GOT3 (cell line): ENCODE data around the gene EXD3.
"Not testable (repeated sequence)": the region's sequence is repeated elsewhere in the genome, so short reads cannot be mapped to it uniquely, and the experiment has no call there.

Experiments used
- DNase-seq: peaks from one replicate; lab custom pipeline; 2025; ENCODE audit warnings: mixed read lengths; lab: John Stamatoyannopoulos, UW

EXD3 gene, protein sequence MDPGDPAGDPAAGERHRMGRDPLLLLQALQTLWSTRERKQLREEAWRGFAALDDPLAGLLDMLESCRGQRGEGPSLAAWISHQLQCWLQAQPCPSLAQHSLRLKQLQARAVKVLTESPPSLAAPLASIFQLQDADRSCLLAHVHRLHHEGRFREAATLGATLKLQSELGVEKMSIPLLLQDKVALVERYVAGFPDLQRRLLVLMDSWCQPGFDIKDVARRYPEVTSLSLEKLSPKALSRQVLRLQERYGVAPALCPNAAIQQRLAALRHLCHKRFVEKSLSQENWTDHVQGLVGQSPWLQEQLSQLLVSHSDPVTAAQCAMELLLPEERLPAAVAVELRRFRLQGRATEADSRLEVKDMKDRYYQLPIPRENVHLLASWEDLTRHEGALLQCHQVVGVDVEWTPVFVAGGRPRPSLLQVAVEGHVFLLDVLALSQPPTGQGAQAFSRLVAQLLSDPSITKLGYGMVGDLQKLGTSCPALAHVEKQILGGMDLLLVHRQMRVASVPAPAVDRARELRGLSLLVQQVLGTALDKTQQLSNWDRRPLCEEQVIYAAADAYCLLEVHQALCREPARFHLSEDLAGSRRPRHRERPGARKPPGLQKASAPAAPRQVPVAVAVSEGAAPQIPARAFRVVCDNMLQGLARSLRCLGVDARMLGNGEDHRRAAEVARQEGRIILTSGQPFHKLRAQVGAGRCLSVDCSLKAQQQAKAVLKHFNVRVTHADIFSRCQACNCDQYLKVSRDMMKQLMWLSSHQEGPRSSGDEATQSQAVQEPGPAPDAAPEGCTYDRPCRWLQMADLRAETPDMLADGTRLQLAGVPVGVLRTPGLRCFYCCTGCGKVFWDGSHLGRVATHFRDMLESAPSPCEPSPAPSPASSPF

DNA sequence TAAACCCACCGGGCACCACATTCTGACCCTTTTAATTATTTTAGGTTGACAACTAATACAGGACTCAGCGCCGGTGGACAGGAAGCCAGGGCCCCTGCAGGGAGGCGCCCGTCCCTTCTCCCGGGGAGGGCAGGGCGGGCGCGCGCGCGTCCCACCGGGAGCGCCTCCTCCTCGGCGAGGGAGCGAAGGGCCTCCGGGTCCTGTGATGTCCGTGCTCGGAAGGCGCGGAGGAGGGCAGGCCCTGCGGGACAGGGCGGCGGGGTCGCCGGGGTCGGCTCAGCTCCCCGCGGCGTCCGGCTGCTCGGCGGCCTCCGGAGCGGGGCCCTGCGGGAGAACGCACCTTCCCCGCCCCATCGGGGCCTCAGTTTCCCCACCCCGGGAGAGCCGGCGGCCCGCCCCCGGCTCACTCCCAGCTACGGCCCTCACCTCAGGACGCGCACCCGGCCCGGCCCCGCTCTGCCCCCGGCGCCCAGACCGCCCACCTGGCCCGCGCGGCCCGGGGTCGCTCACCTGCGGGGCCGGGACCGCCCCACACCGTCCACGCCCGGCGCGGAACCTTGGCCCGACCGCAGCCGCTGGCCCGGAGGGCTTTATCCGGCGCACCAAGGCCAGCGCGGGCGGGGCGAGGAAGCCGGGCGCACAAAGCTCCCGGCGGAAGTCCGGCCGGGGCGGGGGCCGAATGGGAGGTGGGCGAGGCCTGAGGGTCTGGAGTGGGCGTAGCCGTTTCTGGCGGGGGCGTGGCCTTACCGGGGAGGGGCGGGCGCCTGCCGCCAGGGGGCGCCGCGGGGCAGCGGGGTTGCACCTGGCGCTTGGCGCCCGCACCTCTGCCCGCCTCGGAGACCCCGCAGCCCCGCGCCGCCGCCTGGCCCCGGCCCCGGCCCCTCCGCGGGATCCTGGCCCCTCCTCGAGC lies at the start of gene EXD3, which contains the start of gene NOXA1:
Gene EXD3 (minus strand): TSS at position 559 of the 910 bp plus-strand sequence. CDS start 27,805 bp downstream, outside the sequence.
Gene NOXA1 (plus strand): TSS at position 790 of the 910 bp plus-strand sequence. CDS start 137 bp downstream, outside the sequence.
- DNase-seq = no peak

DNA sequence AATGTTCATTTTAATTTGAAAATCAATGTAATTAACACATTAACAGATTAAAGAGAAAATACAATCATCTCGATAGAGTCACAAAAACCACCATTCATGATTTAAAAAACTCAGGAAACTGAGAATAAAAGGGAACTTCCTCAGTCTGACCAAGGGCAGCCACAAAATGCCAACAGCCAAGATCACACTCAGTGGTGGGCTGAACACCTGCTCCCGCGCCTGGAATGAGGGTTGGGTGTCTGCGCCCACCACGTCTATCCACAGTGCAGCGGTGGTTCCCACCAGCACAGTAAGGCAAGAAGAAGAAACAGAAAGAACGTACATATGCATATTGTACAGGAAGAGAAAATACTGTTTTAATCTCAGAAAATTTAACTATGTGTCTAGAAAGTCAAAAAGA lies 47.8 kb upstream of the EXD3 start:
- DNase-seq = no peak

DNA sequence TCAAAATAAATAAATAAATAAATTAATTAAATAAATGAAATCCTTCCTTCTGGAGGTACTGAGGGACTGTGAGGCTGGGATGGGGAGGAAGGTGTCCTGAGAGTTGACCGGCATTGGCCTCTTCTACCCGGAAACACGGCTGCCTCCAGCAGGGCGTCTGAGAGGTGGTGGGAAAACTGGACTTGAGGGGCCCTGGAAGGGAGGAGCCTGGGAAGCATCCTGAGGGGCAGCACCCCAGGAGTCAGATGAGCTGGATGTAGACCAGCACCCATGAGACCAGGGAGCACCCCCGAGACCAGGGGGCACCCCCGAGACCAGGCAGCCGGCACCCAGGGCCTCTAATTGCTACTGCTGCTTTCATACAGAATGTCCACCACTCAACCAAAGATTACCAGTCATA lies 44.9 kb upstream of the EXD3 start:
- DNase-seq = no peak

DNA sequence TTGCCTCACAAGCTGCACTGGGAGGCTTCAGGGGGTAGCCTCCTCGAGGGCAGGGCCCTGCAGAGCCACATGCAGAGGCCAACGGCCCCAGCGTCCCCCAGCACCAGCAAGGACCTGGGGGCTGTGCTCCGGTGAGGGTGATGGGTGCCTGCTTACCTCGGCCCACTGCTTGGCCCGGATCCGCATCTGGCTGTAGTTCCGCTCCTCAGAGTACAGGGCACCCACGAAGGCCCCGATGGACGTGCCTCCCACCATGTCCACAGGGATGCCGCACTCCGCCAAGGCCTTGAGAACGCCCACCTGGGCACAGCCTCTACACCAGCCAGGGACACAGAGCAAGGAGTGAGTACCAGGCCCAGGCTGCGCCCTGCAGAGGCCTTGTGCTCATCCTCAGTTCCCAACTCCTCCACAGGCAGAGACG lies 44.2 kb upstream of the EXD3 start:
- no peak for DNase-seq

DNA sequence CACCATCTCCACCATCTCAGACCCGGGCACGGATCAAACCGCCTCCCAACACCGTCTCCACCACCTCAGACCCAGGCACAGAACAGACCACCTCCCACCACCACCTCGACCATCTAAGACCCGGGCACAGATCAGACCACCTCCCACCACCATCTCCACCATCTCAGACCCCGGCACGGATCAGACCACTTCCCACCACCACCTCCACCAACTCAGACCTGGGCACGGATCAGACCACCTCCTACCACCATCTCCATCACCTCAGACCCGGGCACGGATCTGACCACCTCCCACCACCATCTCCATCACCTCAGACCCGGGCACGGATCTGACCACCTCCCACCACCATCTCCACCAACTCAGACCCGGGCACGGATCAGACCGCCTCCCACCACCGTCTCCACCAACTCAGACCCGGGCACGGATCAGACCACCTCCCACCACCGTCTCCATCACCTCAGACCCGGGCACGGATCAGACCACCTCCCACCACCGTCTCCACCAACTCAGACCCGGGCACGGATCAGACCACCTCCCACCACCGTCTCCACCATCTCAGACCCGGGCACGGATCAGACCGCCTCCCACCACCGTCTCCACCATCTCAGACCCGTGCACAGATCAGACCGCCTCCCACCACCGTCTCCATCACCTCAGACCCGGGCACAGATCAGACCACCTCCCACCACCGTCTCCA lies 43.6 kb upstream of the EXD3 start:
- not testable (repeated sequence) for DNase-seq

DNA sequence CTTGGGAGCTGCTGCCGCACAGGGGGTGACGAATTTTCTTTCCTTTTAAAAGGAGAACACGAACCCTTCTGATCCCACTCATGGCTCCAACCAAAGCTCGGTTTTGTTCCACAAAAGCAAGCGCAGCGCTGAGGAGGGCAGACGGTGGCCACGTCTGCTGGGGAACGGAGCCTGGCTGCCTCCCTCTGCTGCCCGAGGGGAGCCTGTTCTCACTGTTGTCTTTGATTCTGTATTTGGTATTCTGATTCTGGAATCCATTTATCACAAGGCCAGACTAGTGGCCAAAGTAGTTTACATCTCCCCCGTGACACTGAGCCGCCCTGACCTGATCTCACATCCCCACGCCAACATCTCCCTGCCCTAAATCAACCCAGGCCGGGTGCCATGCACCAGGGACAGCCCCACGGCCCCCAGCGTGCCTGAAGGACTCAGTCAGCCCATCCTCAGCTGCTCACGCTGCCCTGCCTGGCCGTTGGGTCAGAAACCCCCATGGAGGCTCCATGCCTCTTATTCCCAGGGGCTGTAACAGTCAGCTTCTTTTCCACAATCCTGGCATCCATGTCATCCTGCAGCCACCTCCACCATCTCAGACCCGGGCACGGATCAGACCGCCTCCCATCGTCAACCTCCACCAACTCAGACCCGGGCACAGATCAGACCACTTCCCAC lies 42.9 kb upstream of the EXD3 start:
- no peak for DNase-seq

DNA sequence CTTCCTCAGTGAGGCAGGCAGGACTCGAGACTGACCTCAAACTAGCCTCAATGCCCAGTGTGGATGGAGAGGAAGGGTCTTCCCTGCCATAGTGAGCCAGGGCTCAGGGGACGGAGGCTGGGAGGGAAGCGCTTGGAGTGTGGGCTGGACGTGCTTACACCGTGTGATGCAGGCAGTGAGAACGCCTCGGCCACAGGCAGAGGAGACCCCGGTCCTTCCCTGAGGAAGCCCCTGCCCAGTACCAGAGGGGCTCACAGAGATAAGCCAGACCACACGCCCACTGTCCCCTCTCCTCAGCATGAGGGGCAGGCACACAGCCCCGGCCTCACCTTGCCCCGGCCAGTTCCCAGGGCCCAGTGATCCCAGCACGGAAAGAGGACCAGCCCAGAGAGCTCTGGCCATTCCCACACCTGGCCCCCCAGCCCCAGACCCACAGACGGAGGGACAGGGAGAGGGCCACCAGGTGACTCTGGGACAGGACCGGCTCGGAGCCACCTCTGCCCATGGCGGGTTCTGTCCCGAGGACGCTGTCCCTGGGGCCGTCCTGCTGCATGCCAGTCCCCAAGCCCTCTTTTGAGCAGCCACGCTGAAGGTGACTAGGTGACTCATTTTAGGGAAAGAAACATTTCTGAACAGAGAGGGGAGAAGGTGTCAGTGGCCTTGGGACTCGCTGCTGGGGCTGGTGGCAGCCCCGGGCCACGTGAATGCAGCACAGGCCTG lies 42.2 kb upstream of the EXD3 start:
- no peak for DNase-seq

DNA sequence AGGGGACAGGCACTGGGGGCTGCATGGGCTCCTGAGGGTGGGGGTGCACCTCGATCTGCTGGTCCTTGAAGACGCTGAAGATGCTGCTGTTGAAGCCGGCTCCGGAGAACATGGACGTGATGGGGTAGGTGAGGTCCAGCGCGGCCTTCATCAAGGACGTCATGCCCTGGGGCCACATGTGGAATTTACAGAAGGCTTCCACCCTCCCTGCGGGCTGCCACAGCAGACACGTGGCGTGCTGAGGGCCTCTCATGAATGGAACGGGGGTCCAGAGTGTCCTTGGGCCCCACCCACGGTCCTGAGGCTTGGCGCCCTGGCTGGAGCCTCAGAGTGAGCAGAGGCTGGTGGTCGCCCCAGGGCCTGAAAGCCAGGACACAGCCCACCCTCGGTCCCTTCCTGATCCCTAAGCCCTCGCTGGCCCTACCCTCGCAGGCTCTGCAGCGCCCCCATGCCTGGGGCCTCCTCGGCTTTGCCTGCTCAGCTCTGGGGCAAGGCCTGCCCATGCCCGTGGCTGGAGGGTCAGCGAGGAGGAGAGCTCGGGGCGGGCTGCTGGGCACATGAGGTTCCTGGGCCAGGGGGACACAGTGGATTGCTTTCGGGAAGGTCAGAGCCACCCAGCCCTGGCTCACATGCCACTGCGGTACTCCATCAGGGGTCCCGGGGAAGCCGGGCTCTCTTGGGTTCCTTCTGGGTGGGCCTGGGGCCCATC lies 41.5 kb upstream of the EXD3 start:
- DNase-seq = no peak

DNA sequence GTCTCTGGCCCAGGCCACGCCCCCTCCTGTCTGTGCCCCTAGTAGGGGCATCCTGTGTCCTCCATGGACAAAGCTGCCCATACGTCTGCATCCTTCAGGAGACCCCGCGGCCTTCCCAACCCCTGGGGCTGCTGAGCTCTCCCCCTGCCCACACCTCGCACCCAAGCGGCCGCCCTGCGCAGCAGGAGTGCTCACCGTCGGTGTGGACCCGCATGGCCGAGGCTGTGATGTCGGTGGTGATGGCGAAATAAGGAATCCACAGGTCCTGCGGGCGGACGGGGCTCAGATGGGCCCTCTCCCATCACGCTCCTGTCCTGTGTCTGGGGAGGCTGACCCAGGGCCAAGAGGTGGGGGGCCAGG lies 40.9 kb upstream of the EXD3 start:
- DNase-seq = no peak

DNA sequence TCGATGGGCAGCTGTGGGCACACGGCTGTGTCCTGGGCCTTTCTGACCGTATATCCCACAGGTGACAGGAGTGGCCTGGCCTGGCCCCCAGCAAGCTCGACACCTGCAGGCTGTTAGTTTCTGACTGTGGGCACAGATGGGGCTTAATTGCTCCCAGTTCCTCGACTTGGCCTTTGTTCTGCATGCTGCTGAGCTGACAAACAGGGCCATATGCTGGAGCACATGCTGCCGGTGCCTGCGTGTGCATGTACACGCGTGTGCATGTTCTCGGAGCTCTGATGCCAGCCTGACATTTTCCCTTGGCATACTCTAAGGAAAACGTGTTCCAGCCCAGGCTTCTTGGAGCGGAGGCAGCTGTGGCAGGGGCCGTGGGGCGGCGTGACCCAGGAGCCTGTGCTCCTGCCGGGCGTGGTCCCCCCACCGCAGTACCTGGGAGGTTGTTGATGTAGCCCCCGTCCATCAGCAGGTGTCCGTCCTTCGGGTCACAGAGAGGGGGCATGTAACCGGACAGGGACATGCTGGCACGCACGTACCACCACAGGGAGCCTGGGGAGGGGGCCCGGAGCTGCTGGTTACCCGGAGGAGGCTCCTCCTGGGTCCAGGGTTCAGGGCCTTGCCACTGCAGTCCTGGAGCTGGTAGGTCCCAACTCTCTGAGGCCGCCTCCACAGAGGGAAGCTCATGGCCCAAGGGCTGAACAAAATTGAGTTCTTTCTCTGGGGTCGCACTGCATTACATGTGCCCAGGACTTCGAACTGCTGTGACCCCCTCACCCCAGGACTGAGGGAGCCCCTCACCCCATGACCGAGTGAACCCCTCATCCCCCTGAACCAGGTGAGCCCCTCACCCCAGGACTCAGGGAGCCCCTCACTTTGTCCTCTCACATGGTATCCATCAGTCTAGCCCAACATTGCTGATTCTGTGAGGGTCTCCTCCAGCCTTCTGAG lies 40.3 kb upstream of the EXD3 start:
- DNase-seq = no peak

DNA sequence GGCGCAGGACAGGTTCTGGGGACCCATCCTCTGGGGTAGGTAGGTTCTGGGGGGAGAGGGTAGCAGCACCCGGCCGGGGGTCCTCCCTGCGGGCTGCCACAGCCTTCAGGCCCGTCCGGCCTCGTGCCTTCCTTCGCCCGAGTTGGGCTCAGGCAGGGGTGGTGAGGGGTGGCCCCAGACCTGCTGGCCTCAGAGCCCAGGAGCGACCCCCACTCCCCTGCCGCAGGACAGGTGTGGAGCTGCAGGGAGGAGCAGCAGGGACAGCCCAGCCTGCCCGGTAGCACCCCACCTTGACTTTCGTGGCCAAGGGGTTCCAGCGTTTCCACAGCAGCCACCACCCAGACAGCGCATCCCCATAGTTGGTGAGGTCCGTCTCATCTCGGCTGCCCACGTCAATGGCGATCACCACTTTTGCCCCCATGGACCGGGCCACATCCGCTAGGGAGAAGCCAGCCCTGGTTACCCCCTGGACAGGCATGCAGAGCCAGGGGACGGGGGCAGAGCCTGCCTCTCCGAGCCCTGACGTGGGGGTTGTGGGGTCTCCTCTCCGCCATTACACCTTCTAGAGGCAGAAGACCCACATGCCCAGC lies 39.5 kb upstream of the EXD3 start:
- no peak for DNase-seq

DNA sequence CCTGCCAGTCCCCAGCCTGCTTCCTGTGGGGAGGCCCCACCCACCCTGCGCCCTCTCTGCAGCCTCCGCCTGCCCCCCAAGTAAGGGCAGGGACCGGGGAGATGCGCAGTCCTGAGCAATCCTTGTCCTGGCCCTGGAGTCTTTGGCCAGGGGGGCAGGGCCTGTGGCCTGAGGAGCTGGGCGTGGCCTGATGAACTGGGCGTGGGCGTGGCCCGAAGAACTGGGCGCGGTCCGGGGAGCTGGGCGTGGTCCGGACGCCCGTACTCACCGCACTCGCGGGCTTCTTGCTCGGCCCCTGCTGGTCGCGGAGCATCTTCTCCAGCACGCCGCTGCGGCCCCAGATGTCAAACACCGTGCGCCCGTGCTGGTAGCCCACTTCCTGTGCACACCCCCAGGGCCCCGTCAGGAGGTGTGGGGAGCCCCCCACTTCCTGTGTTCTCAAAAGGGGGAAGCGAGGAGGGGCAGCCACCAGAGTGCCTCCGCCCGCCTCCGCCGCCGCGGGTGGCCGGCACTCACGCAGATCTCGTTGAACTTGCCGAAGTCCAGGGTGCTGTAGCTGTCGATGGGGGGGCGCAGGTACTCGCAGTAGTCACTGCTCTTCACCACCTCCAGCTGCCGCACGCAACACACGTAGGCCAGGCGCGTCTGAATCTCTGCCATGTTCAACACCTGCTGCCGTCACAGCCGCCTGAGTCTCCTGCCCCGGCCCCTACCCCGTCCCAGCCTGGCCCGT lies 38.9 kb upstream of the EXD3 start:
- no peak for DNase-seq

DNA sequence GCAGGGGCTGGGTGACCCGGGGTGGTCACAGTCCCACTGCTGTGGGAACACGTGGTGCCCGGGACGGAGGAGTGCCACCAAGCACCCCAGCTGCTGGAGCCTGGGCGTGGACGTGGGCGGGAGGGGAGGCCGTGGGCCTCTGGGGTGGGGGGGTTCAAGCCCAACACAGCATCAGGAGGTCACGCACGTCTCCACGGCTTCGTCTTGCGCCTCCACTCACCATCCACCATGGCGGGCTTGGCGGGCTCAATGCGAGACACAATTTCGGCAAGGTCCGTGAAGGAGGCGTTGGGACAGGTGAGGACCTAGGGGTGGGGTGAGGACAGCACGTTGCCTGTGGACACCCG lies 38.3 kb upstream of the EXD3 start:
- no peak for DNase-seq

DNA sequence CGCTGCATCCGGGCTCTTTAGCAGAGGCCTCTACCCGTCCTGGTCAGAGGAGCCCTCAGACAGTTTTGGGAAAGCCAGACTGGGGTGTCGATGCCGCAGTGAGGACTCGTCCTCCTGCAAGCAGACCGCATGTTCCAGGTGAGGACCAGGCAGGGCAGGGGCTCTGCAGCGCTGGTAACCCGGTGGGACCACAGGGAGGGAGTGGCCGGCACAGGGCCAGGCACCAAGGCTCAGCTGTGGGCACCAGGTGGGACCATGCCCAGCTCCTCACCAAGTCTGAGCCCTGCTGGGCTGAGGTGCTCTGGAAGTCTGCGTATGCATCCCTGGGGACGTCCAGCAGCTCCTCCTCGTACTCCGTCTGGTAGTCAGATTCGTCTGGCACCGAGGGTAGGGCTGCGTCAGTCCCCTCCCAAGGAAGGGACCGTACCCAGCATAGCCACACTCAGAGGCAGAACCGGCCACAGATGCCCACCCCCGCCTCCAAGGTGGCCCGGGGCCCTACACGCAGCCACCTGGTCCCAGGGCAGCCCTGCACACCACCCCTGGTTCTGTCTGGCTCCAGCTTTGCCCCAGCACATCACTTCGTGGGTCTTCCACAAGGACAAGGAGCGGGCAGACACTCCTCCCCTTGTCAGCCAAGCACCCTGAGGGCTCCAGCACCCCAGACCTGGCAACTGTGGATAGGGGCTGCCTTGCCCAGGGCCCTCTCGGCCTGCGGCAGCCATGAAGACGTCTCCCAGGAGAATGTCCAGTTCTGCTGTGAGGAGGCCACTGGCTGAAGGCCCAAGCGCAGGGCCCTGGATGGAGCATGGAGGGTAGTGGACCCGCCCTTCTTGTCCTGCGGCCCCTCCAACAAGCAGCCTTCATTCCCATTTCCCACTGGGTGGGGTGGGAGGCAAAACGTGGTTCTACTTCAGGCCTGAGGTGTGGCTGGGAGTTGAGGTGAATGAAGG lies 37.7 kb upstream of the EXD3 start:
- DNase-seq = no peak

DNA sequence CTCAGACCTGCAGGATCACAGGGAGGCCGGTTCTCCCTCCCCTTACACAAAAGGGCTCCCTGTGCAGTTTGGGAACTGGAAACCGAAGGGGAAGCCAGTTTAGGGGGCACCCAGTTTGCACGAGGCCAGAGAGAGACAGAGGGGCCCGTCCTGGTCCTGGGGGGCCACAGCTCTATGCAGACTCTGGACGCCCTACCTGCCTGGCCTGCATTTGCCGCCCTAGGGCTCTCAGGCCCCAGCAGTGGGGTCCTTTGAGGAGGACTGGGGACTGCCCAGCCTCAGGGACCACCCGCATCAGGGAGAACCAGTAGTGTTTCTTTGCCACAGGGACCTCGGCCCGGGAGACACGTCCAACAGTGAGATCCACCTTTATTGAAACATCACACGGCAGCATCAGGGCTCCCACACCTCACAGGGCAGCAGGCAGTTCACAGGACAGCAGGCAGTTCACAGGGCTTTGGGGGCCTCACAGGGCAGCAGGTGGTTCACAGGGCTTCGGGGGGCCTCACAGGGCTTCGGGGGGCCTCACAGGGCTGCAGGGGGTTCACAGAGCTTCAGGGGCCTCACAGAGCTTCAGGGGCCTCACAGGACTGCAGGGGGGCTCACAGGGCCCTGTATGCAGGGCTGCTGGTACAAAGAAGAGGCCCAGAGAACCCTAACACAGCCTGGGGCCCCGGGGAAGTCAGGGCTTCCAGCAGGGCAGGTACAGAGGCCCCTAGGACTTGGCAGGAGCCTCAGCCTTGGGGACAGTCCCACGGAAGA lies 36.8 kb upstream of the EXD3 start:
- no peak for DNase-seq
